ENCODE data around the gene SUN1. TPM values are rescaled to one million over a fixed set of nuclear protein-coding genes. Genes with fewer than 3 reads are reported as not detected.

The SUN1 gene
- total RNA-seq, 1 experiment from 2014 or later: 181 TPM

DNA sequence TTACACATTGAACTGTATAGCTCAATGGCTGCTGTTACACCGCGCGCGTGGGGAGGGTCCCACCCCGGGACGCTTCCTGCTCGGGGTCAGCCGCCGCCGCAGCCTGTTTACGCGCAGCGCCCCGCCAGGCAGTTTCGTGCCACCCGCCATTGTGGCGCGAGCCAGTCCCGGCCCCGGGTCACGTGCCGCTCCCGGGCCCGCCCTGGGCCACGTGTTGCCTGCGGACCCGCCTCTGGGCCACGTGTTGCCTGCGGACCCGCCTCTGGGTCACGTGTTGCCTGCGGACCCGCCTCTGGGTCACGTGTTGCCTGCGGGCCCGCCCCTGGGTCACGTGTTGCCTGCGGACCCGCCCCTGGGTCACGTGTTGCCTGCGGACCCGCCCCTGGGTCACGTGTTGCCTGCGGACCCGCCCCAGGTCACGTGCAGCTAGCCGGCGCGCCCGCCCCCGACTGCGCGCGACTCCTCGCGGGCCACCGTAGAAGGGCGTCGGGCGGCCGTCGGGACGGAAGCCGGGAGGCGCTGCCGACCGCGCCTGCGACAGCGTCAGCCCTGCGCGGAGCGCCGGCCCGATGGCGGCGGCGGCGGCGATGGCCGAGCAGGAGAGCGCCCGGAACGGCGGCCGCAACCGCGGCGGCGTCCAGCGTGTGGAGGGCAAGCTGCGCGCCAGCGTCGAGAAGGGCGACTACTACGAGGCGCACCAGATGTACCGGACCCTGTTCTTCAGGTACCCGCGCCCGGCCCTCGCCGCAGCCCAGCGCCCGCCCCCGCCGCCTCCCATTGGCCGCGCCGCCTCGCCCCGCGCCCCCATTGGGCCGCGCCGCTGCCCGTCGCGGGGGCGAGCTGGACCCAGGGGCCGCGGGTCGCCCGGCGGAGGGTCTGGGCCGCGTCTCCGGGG lies 44.0 kb downstream of the SUN1 start, which contains the start of gene GET4:
GET4 (plus strand) TSS at position 478 of the 895 bp plus-strand sequence; CDS start at position 570, 92 bp downstream.
- peak within 1 kb of the TSS; percentile 83 for H3K27ac ChIP-seq (ENCODE audit: low read depth, low read length)
- no peaks in the 10 kb centered on the region for H3K27me3 ChIP-seq (ENCODE audit: insufficient read depth, low read length)
- ChIA-PET POLR2A (no interaction called here), CTCF (interaction anchor here (0.9 kb wide), 1 partner anchor 90 kb away, joined by 4 read pairs; no protein-coding TSS in a partner anchor), RAD21 (ENCODE audit: low non-redundant PET in 1 of 2, low total read pairs in 2 of 2, uncharacterized antibody in 2 of 2, unreplicated experiment in 2 of 2) (no interaction called here)
- peak within 1 kb of the TSS; percentile 91 for H3K4me2 ChIP-seq (ENCODE audit: low read length)
- no peak within 1 kb of the TSS for H2AFZ ChIP-seq (ENCODE audit: low read depth, low read length, poor library complexity, severe bottlenecking)
- peak; percentile 84 for ATAC-seq
- H3K79me2 ChIP-seq (ENCODE audit: insufficient read depth, low read length): peaks cover 45% of the 10 kb centered on the region
- TF ChIP-seq, protein P1, sequence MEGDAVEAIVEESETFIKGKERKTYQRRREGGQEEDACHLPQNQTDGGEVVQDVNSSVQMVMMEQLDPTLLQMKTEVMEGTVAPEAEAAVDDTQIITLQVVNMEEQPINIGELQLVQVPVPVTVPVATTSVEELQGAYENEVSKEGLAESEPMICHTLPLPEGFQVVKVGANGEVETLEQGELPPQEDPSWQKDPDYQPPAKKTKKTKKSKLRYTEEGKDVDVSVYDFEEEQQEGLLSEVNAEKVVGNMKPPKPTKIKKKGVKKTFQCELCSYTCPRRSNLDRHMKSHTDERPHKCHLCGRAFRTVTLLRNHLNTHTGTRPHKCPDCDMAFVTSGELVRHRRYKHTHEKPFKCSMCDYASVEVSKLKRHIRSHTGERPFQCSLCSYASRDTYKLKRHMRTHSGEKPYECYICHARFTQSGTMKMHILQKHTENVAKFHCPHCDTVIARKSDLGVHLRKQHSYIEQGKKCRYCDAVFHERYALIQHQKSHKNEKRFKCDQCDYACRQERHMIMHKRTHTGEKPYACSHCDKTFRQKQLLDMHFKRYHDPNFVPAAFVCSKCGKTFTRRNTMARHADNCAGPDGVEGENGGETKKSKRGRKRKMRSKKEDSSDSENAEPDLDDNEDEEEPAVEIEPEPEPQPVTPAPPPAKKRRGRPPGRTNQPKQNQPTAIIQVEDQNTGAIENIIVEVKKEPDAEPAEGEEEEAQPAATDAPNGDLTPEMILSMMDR (IDR thresholded peaks at IDR 0.05 in 2 of 3, conservative IDR thresholded peaks at IDR 0.05 in 1 of 3; ENCODE audit: borderline replicate concordance in 1 of 3, insufficient read depth in 1 of 3, low read depth in 2 of 3, low read length in 2 of 3): 0 out of 6 replicates have a peak, but pooled peaks of 2 of the 3 experiments have one; percentile 5 to 12
- TF ChIP-seq POLR2AphosphoS5 (IDR thresholded peaks at IDR 0.05; ENCODE audit: low read depth, low read length) (peak; percentile 48), POLR2A (IDR thresholded peaks at IDR 0.05; ENCODE audit: borderline replicate concordance, extremely low read depth, insufficient read depth, insufficient read length) (peak; percentile 58), ATF3 (IDR thresholded peaks at IDR 0.05) (no peak), ZBTB33 (IDR thresholded peaks at IDR 0.05; ENCODE audit: extremely low read depth, insufficient replicate concordance, low read length) (peak; percentile 92), YY1 (IDR thresholded peaks at IDR 0.05; ENCODE audit: extremely low read depth, insufficient replicate concordance, low read depth, low read length) (peak; percentile 88)
- no peaks in the 10 kb centered on the region for H3K9me3 ChIP-seq (ENCODE audit: control insufficient read depth in 1 of 2, insufficient read depth in 1 of 2, low read depth in 1 of 2, low read length in 2 of 2)
- peaks cover 11 to 26% of the 10 kb centered on the region in 2 experiments for H3K4me1 ChIP-seq (ENCODE audit: control insufficient read depth in 1 of 2, insufficient read depth in 2 of 2, low read length in 2 of 2)
- peak; percentile 82 for DNase-seq (ENCODE audit: low read depth, low spot score)
- intact Hi-C loops (cut with micrococcal nuclease): no loop called here
- peaks cover 6 to 19% of the 10 kb centered on the region in 2 experiments; a peak in 3 of 4 replicates for H3K36me3 ChIP-seq (ENCODE audit: control insufficient read depth in 1 of 2, insufficient read depth in 2 of 2, low read length in 2 of 2)
- H3K4me3 ChIP-seq (replicated peaks in 1 of 2; ENCODE audit: low read depth in 1 of 2, low read length in 2 of 2): peak within 1 kb of the TSS; percentile 83 to 85
- no peaks in the 10 kb centered on the region; the same call in 1 of the 2 replicates for H4K20me1 ChIP-seq (ENCODE audit: insufficient read depth)
- H3K9ac ChIP-seq (ENCODE audit: low read length): peak within 1 kb of the TSS; percentile 76
- no TSS peak for BruUV-seq (replicated peaks)
- H3K9me2 ChIP-seq (ENCODE audit: insufficient read depth): no peaks in the 10 kb centered on the region
